DND-41 (cell line): Measurements from ENCODE around the gene GMPPB.

Experiments used
- ATAC-seq: fragments of 200-7000 bp; cut with Tn5 transposase; 3 replicates; pipeline ENCODE4 v1.9.1; 2021; ENCODE audit warnings: low read depth; ENCODE audit not compliant: insufficient read depth
- DNase-seq: peaks from one replicate; pipeline ENCODE4 v3.0.0-alpha.2; 2020
- H2AFZ ChIP-seq: 2 replicates; pipeline ENCODE4 v1.6.0; 2012; ENCODE audit warnings: low read depth, low read length
- H3K27ac ChIP-seq: 2 replicates; pipeline ENCODE4 v1.5.1; 2012; ENCODE audit warnings: low read length, inconsistent platforms
- H3K27me3 ChIP-seq: fragments of 200-600 bp; sonication (generic); 2 replicates; pipeline ENCODE4 v1.6.0; 2012; ENCODE audit warnings: low read length, mild to moderate bottlenecking, inconsistent platforms; ENCODE audit not compliant: insufficient read depth, poor library complexity
- H3K36me3 ChIP-seq: 2 replicates; pipeline ENCODE4 v1.5.1; 2012; ENCODE audit warnings: low read length, inconsistent platforms; ENCODE audit not compliant: insufficient read depth
- H3K4me1 ChIP-seq: 2 replicates; pipeline ENCODE4 v1.5.1; 2012; ENCODE audit warnings: mild to moderate bottlenecking, low read length; ENCODE audit not compliant: insufficient read depth
- H3K4me2 ChIP-seq: 2 replicates; pipeline ENCODE4 v1.6.0; 2012; ENCODE audit warnings: mild to moderate bottlenecking, moderate library complexity, low read length, inconsistent platforms; ENCODE audit not compliant: insufficient read depth
- H3K4me3 ChIP-seq, 2 experiments: fragments of 200-600 bp in 1 of 2; shearing (Covaris generic) in 1 of 2; 2 replicates each; pipeline ENCODE4 v1.5.1; 2012 to 2016; ENCODE audit warnings: inconsistent platforms in 2 of 2, low read length in 2 of 2, mild to moderate bottlenecking in 2 of 2, low read depth in 1 of 2, moderate library complexity in 1 of 2
- H3K79me2 ChIP-seq: 2 replicates; pipeline ENCODE4 v1.6.0; 2012; ENCODE audit warnings: low read length, inconsistent platforms; ENCODE audit not compliant: insufficient read depth
- H3K9ac ChIP-seq: 2 replicates; pipeline ENCODE4 v1.6.0; 2012; ENCODE audit warnings: low read depth, mild to moderate bottlenecking, inconsistent platforms, low read length, moderate library complexity
- H3K9me3 ChIP-seq: 2 replicates; pipeline ENCODE4 v1.5.1; 2012; ENCODE audit warnings: low read length, moderate library complexity, mild to moderate bottlenecking, inconsistent platforms; ENCODE audit not compliant: insufficient read depth, severe bottlenecking
- H4K20me1 ChIP-seq: 2 replicates; pipeline ENCODE4 v1.6.0; 2012; ENCODE audit warnings: low read length; ENCODE audit not compliant: insufficient read depth
- EZH2 ChIP-seq: IDR thresholded peaks from 3 replicates; pipeline ENCODE4 v1.6.1; 2012; ENCODE audit warnings: borderline replicate concordance, low read depth, mild to moderate bottlenecking, moderate library complexity, low read length, inconsistent platforms; ENCODE audit not compliant: severe bottlenecking
- TF ChIP-seq, protein P1 (sequence below): IDR thresholded peaks from 2 replicates; pipeline ENCODE4 v1.5.1; 2012; ENCODE audit warnings: borderline replicate concordance, low read length, moderate library complexity, mild to moderate bottlenecking; ENCODE audit not compliant: poor library complexity, severe bottlenecking; ENCODE audit errors: extremely low read depth

GMPPB gene

DNA sequence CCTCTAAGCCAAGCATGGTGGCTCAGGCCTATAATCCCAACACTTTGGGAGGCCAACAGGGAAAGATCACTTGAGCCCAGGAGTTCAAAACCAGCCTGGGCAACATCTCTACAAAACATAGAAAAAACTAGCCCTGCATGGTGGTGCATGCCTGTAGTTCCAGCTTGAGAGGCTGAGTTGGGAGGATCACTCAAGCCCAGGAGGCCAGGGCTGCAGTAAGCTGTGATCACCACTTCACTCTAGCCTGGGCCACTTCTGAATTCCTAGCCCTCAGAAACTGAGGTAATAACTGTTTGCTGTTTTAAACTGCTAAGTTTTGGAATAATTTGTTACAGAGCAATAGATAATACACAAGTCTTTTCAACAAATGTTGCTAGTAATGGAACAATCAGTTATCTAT lies 46.2 kb upstream of the GMPPB start:
- Histone ChIP-seq H3K9me3 (no peaks in the 10 kb centered on the region), H3K27me3 (no peaks in the 10 kb centered on the region), H3K79me2 (peaks cover 95% of the 10 kb centered on the region), H3K4me2 (no peak overlapping the region), H4K20me1 (peaks cover 32% of the 10 kb centered on the region), H2AFZ (no peak overlapping the region), H3K9ac (no peak overlapping the region), H3K27ac (no peak overlapping the region), H3K4me1 (no peaks in the 10 kb centered on the region), H3K4me3 (no peak overlapping the region), H3K36me3 (peaks cover 20% of the 10 kb centered on the region)
- no peak for DNase-seq
- TF ChIP-seq, protein P1, sequence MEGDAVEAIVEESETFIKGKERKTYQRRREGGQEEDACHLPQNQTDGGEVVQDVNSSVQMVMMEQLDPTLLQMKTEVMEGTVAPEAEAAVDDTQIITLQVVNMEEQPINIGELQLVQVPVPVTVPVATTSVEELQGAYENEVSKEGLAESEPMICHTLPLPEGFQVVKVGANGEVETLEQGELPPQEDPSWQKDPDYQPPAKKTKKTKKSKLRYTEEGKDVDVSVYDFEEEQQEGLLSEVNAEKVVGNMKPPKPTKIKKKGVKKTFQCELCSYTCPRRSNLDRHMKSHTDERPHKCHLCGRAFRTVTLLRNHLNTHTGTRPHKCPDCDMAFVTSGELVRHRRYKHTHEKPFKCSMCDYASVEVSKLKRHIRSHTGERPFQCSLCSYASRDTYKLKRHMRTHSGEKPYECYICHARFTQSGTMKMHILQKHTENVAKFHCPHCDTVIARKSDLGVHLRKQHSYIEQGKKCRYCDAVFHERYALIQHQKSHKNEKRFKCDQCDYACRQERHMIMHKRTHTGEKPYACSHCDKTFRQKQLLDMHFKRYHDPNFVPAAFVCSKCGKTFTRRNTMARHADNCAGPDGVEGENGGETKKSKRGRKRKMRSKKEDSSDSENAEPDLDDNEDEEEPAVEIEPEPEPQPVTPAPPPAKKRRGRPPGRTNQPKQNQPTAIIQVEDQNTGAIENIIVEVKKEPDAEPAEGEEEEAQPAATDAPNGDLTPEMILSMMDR = no peak
- no peak for TF ChIP-seq EZH2
- ATAC-seq = no peak

DNA sequence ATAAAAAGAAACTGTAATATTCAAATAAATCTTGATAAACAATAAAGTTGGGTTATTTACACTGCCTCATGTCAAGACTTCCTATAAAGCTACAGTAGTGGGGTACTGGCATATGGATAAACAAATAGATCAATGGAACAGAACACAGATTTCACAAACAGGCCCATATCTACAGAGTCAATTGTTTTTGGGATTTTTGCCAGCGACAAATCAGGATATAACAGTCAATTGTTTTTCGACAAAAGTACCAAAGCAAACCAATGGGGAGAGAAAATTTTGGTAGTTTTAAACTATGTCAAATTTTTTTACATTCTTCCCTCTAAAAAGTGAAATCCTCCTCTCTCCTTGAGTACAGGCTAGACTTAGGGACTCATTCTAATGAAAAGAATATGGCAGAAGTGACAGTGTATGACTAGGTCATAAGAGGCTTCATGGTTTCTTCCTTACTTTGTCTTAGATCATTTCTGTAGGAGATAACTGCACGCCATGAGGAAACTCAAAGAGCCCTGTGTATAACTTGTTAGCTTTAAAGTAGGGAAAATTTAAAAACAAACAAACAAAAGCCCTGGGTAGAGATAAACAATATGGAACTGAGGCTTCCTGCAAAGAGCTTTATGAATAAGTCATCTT lies 45.6 kb upstream of the GMPPB start:
- H3K4me3 ChIP-seq = no peak overlapping the region
- H2AFZ ChIP-seq = no peak overlapping the region
- DNase-seq (no peak), ATAC-seq (no peak)
- no peak overlapping the region for H3K4me2 ChIP-seq
- H3K4me1 ChIP-seq = no peaks in the 10 kb centered on the region
- H3K79me2 ChIP-seq = peaks cover 95% of the 10 kb centered on the region
- H3K9ac ChIP-seq = no peak overlapping the region
- peaks cover 33% of the 10 kb centered on the region for H4K20me1 ChIP-seq
- TF ChIP-seq, protein P1 = no peak
- no peak for TF ChIP-seq EZH2
- peaks cover 24% of the 10 kb centered on the region for H3K36me3 ChIP-seq
- no peaks in the 10 kb centered on the region for H3K9me3 ChIP-seq
- no peak overlapping the region for H3K27ac ChIP-seq
- no peaks in the 10 kb centered on the region for H3K27me3 ChIP-seq

DNA sequence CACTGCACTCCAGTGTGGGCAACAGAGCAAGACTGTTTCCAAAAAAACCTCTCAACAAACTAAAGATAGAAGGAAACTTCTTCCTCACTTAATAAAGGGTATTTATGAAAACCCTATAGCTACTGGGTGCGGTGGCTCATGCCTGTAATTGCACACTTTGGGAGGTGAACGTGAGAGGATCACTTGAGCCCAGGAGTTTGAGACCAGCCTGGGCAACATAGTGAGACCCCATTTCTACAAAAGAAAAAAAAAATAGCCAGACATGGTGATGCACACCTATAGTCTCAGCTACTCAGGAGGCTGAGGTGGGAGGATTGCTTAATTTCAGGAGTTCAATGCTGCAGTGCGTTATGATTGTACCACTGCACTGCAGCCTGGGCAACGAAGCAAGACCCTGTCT lies 40.2 kb upstream of the GMPPB start:
- TF ChIP-seq EZH2 = no peak
- TF ChIP-seq, protein P1 = no peak
- no peaks in the 10 kb centered on the region for H3K4me1 ChIP-seq
- H3K27me3 ChIP-seq = no peaks in the 10 kb centered on the region
- peaks cover 27% of the 10 kb centered on the region for H4K20me1 ChIP-seq
- H3K79me2 ChIP-seq = peaks cover 89% of the 10 kb centered on the region
- no peak overlapping the region for H3K4me2 ChIP-seq
- H2AFZ ChIP-seq = no peak overlapping the region
- ATAC-seq = no peak
- no peak overlapping the region for H3K27ac ChIP-seq
- H3K4me3 ChIP-seq = no peak overlapping the region
- H3K9me3 ChIP-seq = no peaks in the 10 kb centered on the region
- peaks cover 12% of the 10 kb centered on the region for H3K36me3 ChIP-seq
- H3K9ac ChIP-seq = no peak overlapping the region
- no peak for DNase-seq
